RWPE1 (cell line): ENCODE measurements around the gene FZD10.

Experiments used
- CTCF ChIA-PET: fragments of 350-600 bp; sonication (Branson Sonifier 250); formaldehyde crosslinking; extraction: SDS; loops from one replicate; lab custom pipeline; 2021; lab: Yijun Ruan, JAX
- POLR2A ChIA-PET: fragments of 400-600 bp; formaldehyde crosslinking; extraction: SDS; loops from one replicate; lab custom pipeline; 2020; ENCODE audit warnings: antibody characterized with exemption; ENCODE audit not compliant: low non-redundant PET; lab: Yijun Ruan, JAX
- DNase-seq: peaks from one replicate; pipeline ENCODE4 v3.0.0; 2012; ENCODE audit warnings: low spot score
- H3K27ac ChIP-seq: fragments of 450-650 bp; 2 replicates; pipeline ENCODE4 v1.5.1; 2017
- CTCF ChIP-seq: fragments of 450-650 bp; conservative IDR thresholded peaks from 2 replicates; pipeline ENCODE4 v1.5.1; 2017; ENCODE audit warnings: low read depth, mild to moderate bottlenecking

FZD10 gene

GRCh38 chr12:130156652-130157275, 5.5 kb upstream of the FZD10 start:
- CTCF ChIA-PET = interaction anchor here (0.6 to 0.8 kb wide), 2 partner anchors 56 to 58 kb away, joined by 3 read pairs; no protein-coding TSS in a partner anchor
- no peak for DNase-seq
- no peak overlapping the region for H3K27ac ChIP-seq
- TF ChIP-seq CTCF = no peak
- POLR2A ChIA-PET = no interaction called here

- DNase-seq = no peak
- POLR2A ChIA-PET = no interaction called here
- no peak for TF ChIP-seq CTCF
- H3K27ac ChIP-seq = no peak overlapping the region
- CTCF ChIA-PET = interaction anchor here (0.7 to 1.2 kb wide), 2 partner anchors 20 to 103 kb away, joined by 3 to 8 read pairs; no protein-coding TSS in a partner anchor
Measured at GRCh38 chr12:130157998-130158753, 4.1 kb upstream of the FZD10 start.

GRCh38 chr12:130158754-130159059, 3.6 kb upstream of the FZD10 start:
- H3K27ac ChIP-seq = no peak overlapping the region
- no peak for TF ChIP-seq CTCF
- no peak for DNase-seq
- ChIA-PET POLR2A (no interaction called here), CTCF (interaction anchor here (0.6 to 1.2 kb wide), 3 partner anchors 20 to 125 kb away, joined by 3 to 8 read pairs (median 3); no protein-coding TSS in a partner anchor)

GRCh38 chr12:130160306-130160705, 2.0 kb upstream of the FZD10 start:
- TF ChIP-seq CTCF = no peak
- no peak for DNase-seq
- H3K27ac ChIP-seq = no peak overlapping the region
- CTCF ChIA-PET = no interaction called here
- POLR2A ChIA-PET = no interaction called here

GRCh38 chr12:130160711-130161231, 1.5 kb upstream of the FZD10 start:
- CTCF ChIA-PET = interaction anchor here (0.7 to 1.0 kb wide), 2 partner anchors 114 to 119 kb away, joined by 3 read pairs; no protein-coding TSS in a partner anchor
- TF ChIP-seq CTCF = no peak
- POLR2A ChIA-PET = no interaction called here
- H3K27ac ChIP-seq = no peak overlapping the region
- DNase-seq = no peak
